Neuronal stem cell (in vitro differentiated cells): Measurements from ENCODE around the gene CDC45. TPM values are rescaled to one million over a fixed set of nuclear protein-coding genes. Genes with fewer than 3 reads are reported as not detected.

Experiments used
- DNase-seq: peaks from one replicate; pipeline ENCODE4 v3.0.0-alpha.2; 2013; ENCODE audit warnings: low spot score
- H2AFZ ChIP-seq: one replicate; pipeline ENCODE4 v1.6.1; 2013; ENCODE audit warnings: mild to moderate bottlenecking, low read length, inconsistent platforms
- H2AK5ac ChIP-seq: 2 replicates; pipeline ENCODE4 v1.6.1; 2013; ENCODE audit warnings: low read depth, mild to moderate bottlenecking, inconsistent platforms, low read length, moderate library complexity, mixed read lengths
- H2BK120ac ChIP-seq: 2 replicates; pipeline ENCODE4 v1.6.1; 2013; ENCODE audit warnings: low read depth, mild to moderate bottlenecking, inconsistent platforms, low read length, moderate library complexity, mixed read lengths
- H2BK12ac ChIP-seq: one replicate; pipeline ENCODE4 v1.6.1; 2013; ENCODE audit warnings: low read length, inconsistent platforms
- H2BK15ac ChIP-seq: 2 replicates; pipeline ENCODE4 v1.6.1; 2013; ENCODE audit warnings: mild to moderate bottlenecking, low read length, inconsistent platforms, mixed read lengths
- H2BK5ac ChIP-seq: one replicate; pipeline ENCODE4 v1.6.1; 2013; ENCODE audit warnings: inconsistent platforms, mild to moderate bottlenecking, low read length, moderate library complexity
- H3K14ac ChIP-seq: one replicate; pipeline ENCODE4 v1.6.1; 2013; ENCODE audit warnings: low read length, inconsistent platforms
- H3K18ac ChIP-seq: 2 replicates; pipeline ENCODE4 v1.6.1; 2013; ENCODE audit warnings: low read length, inconsistent platforms
- H3K23ac ChIP-seq: 2 replicates; pipeline ENCODE4 v1.6.1; 2013; ENCODE audit warnings: low read depth, mild to moderate bottlenecking, mixed read lengths, low read length, inconsistent platforms; ENCODE audit not compliant: poor library complexity
- H3K27ac ChIP-seq: replicated peaks from 3 replicates; pipeline ENCODE4 v1.5.1; 2013; ENCODE audit warnings: low read length, inconsistent platforms
- H3K27me3 ChIP-seq, 3 experiments: 2 replicates each; pipeline ENCODE4 v1.6.1; 2013; ENCODE audit warnings: low read length in 3 of 3, mild to moderate bottlenecking in 2 of 3, inconsistent platforms in 1 of 3, low read depth in 1 of 3, mixed read lengths in 1 of 3, moderate library complexity in 1 of 3; ENCODE audit not compliant: control insufficient read depth in 3 of 3, insufficient read depth in 3 of 3
- H3K36me3 ChIP-seq, 2 donors: replicated peaks in 1 of 2; 2 replicates each; pipeline ENCODE4 v1.6.1; 2013; ENCODE audit warnings: low read length in 2 of 2; ENCODE audit not compliant: control insufficient read depth in 2 of 2, insufficient read depth in 2 of 2
- H3K4ac ChIP-seq: 2 replicates; pipeline ENCODE4 v1.6.1; 2013; ENCODE audit warnings: inconsistent platforms, mild to moderate bottlenecking, low read length, moderate library complexity
- H3K4me1 ChIP-seq, 2 donors: 1 replicate in 1 of 2; 2 replicates in 1 of 2; pipeline ENCODE4 v1.6.1; 2013; ENCODE audit warnings: low read length in 2 of 2, low read depth in 1 of 2; ENCODE audit not compliant: control insufficient read depth in 2 of 2, insufficient read depth in 1 of 2
- H3K4me2 ChIP-seq: one replicate; pipeline ENCODE4 v1.6.1; 2013; ENCODE audit warnings: mild to moderate bottlenecking, low read length, inconsistent platforms; ENCODE audit not compliant: insufficient read depth, poor library complexity, severe bottlenecking
- H3K4me3 ChIP-seq, 2 donors: 2 replicates each; pipeline ENCODE4 v1.5.1; 2013; ENCODE audit warnings: low read length in 2 of 2, mild to moderate bottlenecking in 2 of 2, inconsistent platforms in 1 of 2, moderate library complexity in 1 of 2
- H3K79me1 ChIP-seq: one replicate; pipeline ENCODE4 v1.6.1; 2013; ENCODE audit warnings: low read depth, mild to moderate bottlenecking, inconsistent platforms, low read length, moderate library complexity
- H3K9ac ChIP-seq: one replicate; pipeline ENCODE4 v1.6.1; 2013; ENCODE audit warnings: mild to moderate bottlenecking, low read depth, low read length, inconsistent platforms; ENCODE audit not compliant: poor library complexity
- H3K9me3 ChIP-seq, 2 donors: replicated peaks in 1 of 2; 2 replicates each; pipeline versions ENCODE3 to v1.6.1; 2013; ENCODE audit warnings: low read length in 2 of 2, mild to moderate bottlenecking in 2 of 2, inconsistent platforms in 1 of 2, low read depth in 1 of 2, mixed read lengths in 1 of 2, moderate library complexity in 1 of 2; ENCODE audit not compliant: control insufficient read depth in 2 of 2, insufficient read depth in 1 of 2
- H4K8ac ChIP-seq: one replicate; pipeline ENCODE4 v1.6.1; 2013; ENCODE audit warnings: low read depth, mild to moderate bottlenecking, inconsistent platforms, low read length, moderate library complexity
- H4K91ac ChIP-seq: one replicate; pipeline ENCODE4 v1.6.1; 2013; ENCODE audit warnings: low read length, low read depth, mild to moderate bottlenecking, inconsistent platforms; ENCODE audit not compliant: poor library complexity
- WGBS, 2 donors: extraction: QIAGEN DNeasy Blood & Tissue Kit; methylation state at CpG; one replicate each; pipeline ENCODE4 v1.1.7; 2013; ENCODE audit warnings: missing lambda C conversion rate in 2 of 2, mixed read lengths in 1 of 2; ENCODE audit not compliant: insufficient read length in 2 of 2, insufficient replicate concordance in 1 of 2; ENCODE audit errors: extremely low coverage in 2 of 2; 5-methylcytosine and 5-hydroxymethylcytosine counted together
- polyA plus RNA-seq, 2 experiments: library from polyadenylated mRNA; stranded (reverse); fragments of 200-250 nt; gene quantifications; one replicate each; pipeline ENCODE4 v1.2.3, GENCODE V29; 2013

CDC45 gene, protein sequence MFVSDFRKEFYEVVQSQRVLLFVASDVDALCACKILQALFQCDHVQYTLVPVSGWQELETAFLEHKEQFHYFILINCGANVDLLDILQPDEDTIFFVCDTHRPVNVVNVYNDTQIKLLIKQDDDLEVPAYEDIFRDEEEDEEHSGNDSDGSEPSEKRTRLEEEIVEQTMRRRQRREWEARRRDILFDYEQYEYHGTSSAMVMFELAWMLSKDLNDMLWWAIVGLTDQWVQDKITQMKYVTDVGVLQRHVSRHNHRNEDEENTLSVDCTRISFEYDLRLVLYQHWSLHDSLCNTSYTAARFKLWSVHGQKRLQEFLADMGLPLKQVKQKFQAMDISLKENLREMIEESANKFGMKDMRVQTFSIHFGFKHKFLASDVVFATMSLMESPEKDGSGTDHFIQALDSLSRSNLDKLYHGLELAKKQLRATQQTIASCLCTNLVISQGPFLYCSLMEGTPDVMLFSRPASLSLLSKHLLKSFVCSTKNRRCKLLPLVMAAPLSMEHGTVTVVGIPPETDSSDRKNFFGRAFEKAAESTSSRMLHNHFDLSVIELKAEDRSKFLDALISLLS
- 17.8 TPM for polyA plus RNA-seq (2013, experiment 1 of 2)
- polyA plus RNA-seq (2013, experiment 2 of 2), result 18.0 TPM

DNA sequence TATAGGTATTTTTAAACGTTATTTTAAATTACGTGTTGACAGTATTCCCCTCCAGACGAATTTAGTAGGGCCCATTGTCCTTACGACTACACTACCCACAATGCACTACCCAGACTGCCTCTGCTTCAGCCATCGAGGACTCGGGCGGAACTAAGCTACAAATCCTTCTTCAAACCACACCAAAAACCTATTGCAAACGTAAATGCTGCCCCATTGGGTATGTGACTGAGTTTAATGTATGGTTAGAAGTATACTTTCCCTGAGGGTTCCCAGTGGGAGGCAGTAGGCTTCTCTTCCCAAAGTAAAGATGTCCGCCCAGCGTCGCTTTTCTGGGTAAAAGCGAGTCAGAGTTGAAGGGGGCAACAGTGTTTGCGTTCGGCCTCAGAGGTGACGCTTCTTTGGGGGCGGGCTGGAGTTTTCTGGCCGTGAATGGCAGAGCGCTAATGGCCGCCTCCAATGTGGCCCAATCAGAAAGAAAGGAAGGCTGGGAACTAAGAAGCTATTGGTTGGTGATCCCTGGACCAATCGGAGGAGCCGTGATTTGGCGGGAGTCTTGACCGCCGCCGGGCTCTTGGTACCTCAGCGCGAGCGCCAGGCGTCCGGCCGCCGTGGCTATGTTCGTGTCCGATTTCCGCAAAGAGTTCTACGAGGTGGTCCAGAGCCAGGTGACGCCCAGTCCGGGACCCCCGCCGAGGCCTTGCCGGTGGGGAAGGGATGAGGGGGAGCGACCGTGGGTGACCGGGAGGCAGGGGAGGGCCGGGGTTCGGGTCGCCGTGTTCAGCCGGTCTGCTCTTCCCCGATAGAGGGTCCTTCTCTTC lies at the start of gene CDC45:
Gene CDC45, plus strand, starts transcription at position 566 of the 818 bp plus-strand sequence. Its CDS starts 49 bp downstream, at position 615.
- Histone ChIP-seq H3K23ac (peak within 1 kb of the TSS; percentile 86), H2BK12ac (no peak within 1 kb of the TSS), H2AK5ac (no peak within 1 kb of the TSS), H2BK120ac (no peak within 1 kb of the TSS), H3K9ac (peak within 1 kb of the TSS; percentile 93), H2BK15ac (no peak within 1 kb of the TSS), H3K79me1 (peaks cover 4% of the 10 kb centered on the region), H2BK5ac (no peak within 1 kb of the TSS), H3K4me1 (peaks cover 7 to 8% of the 10 kb centered on the region in 2 donors), H3K27me3 (no peaks in the 10 kb centered on the region), H3K14ac (peak within 1 kb of the TSS; percentile 25), H3K4me3 (peak within 1 kb of the TSS; percentile 95 to 100), H3K18ac (peak within 1 kb of the TSS; percentile 55), H3K4ac (no peak within 1 kb of the TSS), H3K36me3 (peaks cover 8 to 48% of the 10 kb centered on the region in 2 donors), H3K27ac (peak within 1 kb of the TSS; percentile 65), H2AFZ (peak within 1 kb of the TSS; percentile 91), H3K9me3 (no peaks in the 10 kb centered on the region), H4K8ac (no peak within 1 kb of the TSS), H3K4me2 (peak within 1 kb of the TSS; percentile 70), H4K91ac (no peak within 1 kb of the TSS)
- DNase-seq, result peak; percentile 97
- WGBS, 2 donors, result no CpG with 5 or more reads among the region's 50 CpGs

DNA sequence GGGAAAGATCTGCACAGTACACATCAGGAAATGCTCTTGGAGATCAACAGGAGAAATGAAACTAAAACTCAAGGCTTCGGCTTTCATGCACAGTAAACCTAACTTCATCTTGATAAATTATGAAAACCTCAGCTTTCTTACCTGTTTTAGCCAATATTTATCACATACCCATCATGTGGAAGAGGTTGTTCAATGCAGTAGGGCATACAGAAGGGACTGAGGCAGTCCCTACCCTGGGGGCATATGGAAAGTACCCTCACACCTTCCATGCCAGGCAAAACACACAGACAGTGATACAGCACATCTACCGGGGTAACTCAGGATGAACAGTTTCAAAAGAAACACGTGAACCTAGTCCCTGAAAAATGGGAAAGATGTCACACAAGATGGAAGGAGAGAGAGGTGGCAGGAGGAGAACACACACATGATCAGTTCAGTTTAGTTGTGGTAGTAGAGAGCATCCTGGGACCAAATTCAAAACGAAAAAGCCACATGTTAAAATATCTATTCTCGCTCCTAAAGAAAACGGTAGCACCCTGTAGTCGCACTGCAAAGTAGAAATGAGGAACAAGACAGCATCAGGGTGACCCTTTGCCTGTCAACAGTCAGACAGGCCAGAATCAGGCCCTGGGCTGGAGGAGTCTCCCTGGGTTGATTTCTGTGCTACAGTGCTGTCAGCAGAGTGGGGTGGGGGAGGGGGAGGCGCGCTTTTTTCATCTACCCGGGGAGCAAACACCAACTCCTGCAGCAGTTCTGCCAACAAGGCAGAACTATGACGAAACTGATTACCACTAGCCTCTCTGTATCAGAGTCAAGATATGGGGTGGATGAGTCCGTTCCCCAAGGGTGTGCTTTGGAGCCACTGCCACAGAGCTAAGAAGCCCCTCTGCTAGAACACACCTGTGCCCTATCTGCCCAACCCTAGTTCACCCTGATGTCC lies 49.5 kb upstream of the CDC45 start:
- no peak overlapping the region for H2BK5ac ChIP-seq
- no peaks in the 10 kb centered on the region for H3K9me3 ChIP-seq
- no peak overlapping the region for H3K27ac ChIP-seq
- peaks cover 5 to 18% of the 10 kb centered on the region in 2 donors for H3K4me1 ChIP-seq
- peak overlapping the region; percentile 94 to 95 for H3K4me3 ChIP-seq
- peak overlapping the region; percentile 66 for H3K4me2 ChIP-seq
- H3K4ac ChIP-seq, result no peak overlapping the region
- H2AFZ ChIP-seq, result peak overlapping the region; percentile 78
- no peak overlapping the region for H2BK12ac ChIP-seq
- H3K9ac ChIP-seq, result no peak overlapping the region
- H2BK120ac ChIP-seq, result no peak overlapping the region
- no peak overlapping the region for H3K14ac ChIP-seq
- WGBS, 2 donors, result no CpG with 5 or more reads among the region's 12 CpGs
- DNase-seq, result no peak
- peaks cover 10 to 34% of the 10 kb centered on the region in 2 donors for H3K36me3 ChIP-seq
- H3K23ac ChIP-seq, result no peak overlapping the region
- no peak overlapping the region for H3K18ac ChIP-seq
- no peak overlapping the region for H4K8ac ChIP-seq
- H4K91ac ChIP-seq, result no peak overlapping the region
- no peak overlapping the region for H2BK15ac ChIP-seq
- peaks cover 4% of the 10 kb centered on the region for H3K79me1 ChIP-seq
- H2AK5ac ChIP-seq, result no peak overlapping the region
- H3K27me3 ChIP-seq, result no peaks in the 10 kb centered on the region

GRCh38 chr22:19430890-19431541 lies 48.7 kb upstream of the CDC45 start:
- no peak overlapping the region for H2AK5ac ChIP-seq
- peak; percentile 39 for DNase-seq
- peaks cover 14 to 39% of the 10 kb centered on the region in 2 donors for H3K36me3 ChIP-seq

More at GRCh38 chr22:19430890-19431541, 48.7 kb upstream of the CDC45 start:
- no CpG with 5 or more reads among the region's 53 CpGs for WGBS, 2 donors
- peak overlapping the region; percentile 78 for H2AFZ ChIP-seq
- peak overlapping the region; percentile 88 for H3K18ac ChIP-seq
- H3K4me3 ChIP-seq, result peak overlapping the region; percentile 94 to 95
- H3K79me1 ChIP-seq, result peaks cover 3% of the 10 kb centered on the region
- H3K9ac ChIP-seq, result peak overlapping the region; percentile 86
- peak overlapping the region; percentile 100 for H3K23ac ChIP-seq
- no peak overlapping the region for H3K27ac ChIP-seq
- H4K91ac ChIP-seq, result no peak overlapping the region
- no peak overlapping the region for H2BK12ac ChIP-seq
- no peak overlapping the region for H2BK15ac ChIP-seq
- no peaks in the 10 kb centered on the region for H3K9me3 ChIP-seq
- peak overlapping the region; percentile 35 for H2BK5ac ChIP-seq
- H4K8ac ChIP-seq, result no peak overlapping the region
- H3K4ac ChIP-seq, result no peak overlapping the region
- peak overlapping the region; percentile 0 for H2BK120ac ChIP-seq
- H3K4me2 ChIP-seq, result peak overlapping the region; percentile 66
- H3K27me3 ChIP-seq, result no peaks in the 10 kb centered on the region
- peaks cover 5 to 18% of the 10 kb centered on the region in 2 donors for H3K4me1 ChIP-seq
- no peak overlapping the region for H3K14ac ChIP-seq
